ENCODE data around the gene FCAMR. TPM values are rescaled to one million over a fixed set of nuclear protein-coding genes. Genes with fewer than 3 reads are reported as not detected.

FCAMR gene
- total RNA-seq, 4 donors from 2014 or later = 0.39 TPM; not detected in 3

DNA sequence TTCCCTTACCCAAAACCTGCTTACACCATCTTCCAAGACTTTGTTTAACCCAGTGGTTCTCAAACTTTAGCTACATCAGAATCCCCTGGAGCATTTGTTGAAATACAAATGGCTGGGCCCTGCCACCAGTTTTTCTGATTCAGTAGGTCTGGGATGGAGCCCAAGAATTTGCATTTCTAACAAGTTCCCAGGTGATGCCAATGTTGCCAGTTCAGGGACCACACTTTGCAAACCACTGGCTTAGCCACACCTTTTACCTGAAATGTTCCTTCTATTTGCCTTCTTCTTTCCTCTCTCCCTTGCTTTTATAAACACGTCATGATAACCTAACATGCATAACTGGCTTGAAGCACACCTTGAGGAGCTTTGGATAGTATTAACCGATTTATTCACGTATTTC lies 16.1 kb upstream of the FCAMR start:
- ATAC-seq = no peak
- TF ChIP-seq POLR2AphosphoS5 (IDR thresholded peaks at IDR 0.05) (no peak), EP300 (IDR thresholded peaks at IDR 0.05) (no peak), POLR2A (IDR thresholded peaks at IDR 0.05) (no peak)
- TF ChIP-seq, protein P1, sequence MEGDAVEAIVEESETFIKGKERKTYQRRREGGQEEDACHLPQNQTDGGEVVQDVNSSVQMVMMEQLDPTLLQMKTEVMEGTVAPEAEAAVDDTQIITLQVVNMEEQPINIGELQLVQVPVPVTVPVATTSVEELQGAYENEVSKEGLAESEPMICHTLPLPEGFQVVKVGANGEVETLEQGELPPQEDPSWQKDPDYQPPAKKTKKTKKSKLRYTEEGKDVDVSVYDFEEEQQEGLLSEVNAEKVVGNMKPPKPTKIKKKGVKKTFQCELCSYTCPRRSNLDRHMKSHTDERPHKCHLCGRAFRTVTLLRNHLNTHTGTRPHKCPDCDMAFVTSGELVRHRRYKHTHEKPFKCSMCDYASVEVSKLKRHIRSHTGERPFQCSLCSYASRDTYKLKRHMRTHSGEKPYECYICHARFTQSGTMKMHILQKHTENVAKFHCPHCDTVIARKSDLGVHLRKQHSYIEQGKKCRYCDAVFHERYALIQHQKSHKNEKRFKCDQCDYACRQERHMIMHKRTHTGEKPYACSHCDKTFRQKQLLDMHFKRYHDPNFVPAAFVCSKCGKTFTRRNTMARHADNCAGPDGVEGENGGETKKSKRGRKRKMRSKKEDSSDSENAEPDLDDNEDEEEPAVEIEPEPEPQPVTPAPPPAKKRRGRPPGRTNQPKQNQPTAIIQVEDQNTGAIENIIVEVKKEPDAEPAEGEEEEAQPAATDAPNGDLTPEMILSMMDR (IDR thresholded peaks at IDR 0.05) = no peak
- H3K4me3 ChIP-seq = no peak overlapping the region
- H3K36me3 ChIP-seq = no peaks in the 10 kb centered on the region
- no peak overlapping the region for H3K27ac ChIP-seq
- H3K4me1 ChIP-seq = no peaks in the 10 kb centered on the region
- no peaks in the 10 kb centered on the region for H3K9me3 ChIP-seq
- 72 to 93% methylated on average over 3 of the region's 3 CpGs for WGBS, 2 donors (ENCODE audit: low coverage in 1 of 2)
- no peaks in the 10 kb centered on the region for H3K27me3 ChIP-seq

DNA sequence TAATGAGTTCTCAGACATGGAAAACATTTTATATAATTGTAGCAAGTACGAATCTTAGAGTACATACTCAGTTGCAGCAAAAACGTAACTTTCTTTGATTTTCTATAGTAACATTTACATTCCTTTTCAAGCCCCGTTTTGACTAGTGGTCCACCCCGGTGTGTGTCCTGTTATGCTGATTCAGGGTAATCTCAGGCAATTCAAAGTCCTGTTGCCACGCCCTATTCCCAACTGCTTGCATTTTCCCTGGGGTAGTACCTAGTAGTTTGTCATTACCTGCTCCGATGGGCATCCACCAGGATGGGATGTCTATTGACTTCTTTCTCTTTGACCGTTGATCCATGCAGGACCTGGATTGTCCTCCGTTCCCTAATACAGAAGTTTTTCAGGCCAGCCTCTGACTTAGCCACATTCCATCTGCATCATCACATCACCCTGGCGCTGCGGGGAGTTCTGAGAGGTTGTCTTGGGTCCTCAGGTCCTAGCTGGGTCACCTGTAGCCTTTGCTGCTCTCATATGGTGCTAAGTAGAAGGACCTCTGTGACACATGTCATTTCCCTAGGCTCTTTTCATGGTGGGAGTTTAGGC lies 15.0 kb upstream of the FCAMR start:
- Histone ChIP-seq H3K4me1 (no peaks in the 10 kb centered on the region), H3K36me3 (no peaks in the 10 kb centered on the region), H3K27me3 (peaks cover 3% of the 10 kb centered on the region), H3K27ac (no peak overlapping the region), H3K9me3 (no peaks in the 10 kb centered on the region), H3K4me3 (no peak overlapping the region)
- TF ChIP-seq, protein P1 (IDR thresholded peaks at IDR 0.05) = no peak
- TF ChIP-seq EP300 (IDR thresholded peaks at IDR 0.05) = no peak
- no peak for TF ChIP-seq POLR2AphosphoS5 (IDR thresholded peaks at IDR 0.05)
- TF ChIP-seq POLR2A (IDR thresholded peaks at IDR 0.05) = no peak
- no peak for ATAC-seq
- WGBS, 2 donors (ENCODE audit: low coverage in 1 of 2) = 63 to 77% methylated on average over 9 to 10 of the region's 10 CpGs

GRCh38 chr1:206982216-206982615 lies 12.0 kb upstream of the FCAMR start:
- TF ChIP-seq, protein P1 (IDR thresholded peaks at IDR 0.05) = peak in 3 of 4 experiments; percentile 27 to 54 (median 37)
- TF ChIP-seq EP300 (IDR thresholded peaks at IDR 0.05) = no peak
- 34 to 50% methylated on average over 2 to 4 of the region's 4 CpGs for WGBS, 2 donors (ENCODE audit: low coverage in 1 of 2)
- Histone ChIP-seq H3K4me1 (no peaks in the 10 kb centered on the region), H3K9me3 (no peaks in the 10 kb centered on the region), H3K27me3 (peaks cover 3% of the 10 kb centered on the region), H3K27ac (no peak overlapping the region), H3K4me3 (no peak overlapping the region), H3K36me3 (no peaks in the 10 kb centered on the region)
- no peak for ATAC-seq

GRCh38 chr1:206979379-206980043 lies 9.3 kb upstream of the FCAMR start:
- no peak overlapping the region for H3K4me3 ChIP-seq
- no peak for ATAC-seq
- H3K9me3 ChIP-seq = no peaks in the 10 kb centered on the region
- 67 to 83% methylated on average over 3 of the region's 3 CpGs for WGBS, 2 donors (ENCODE audit: low coverage in 1 of 2)
- H3K27me3 ChIP-seq = peaks cover 11% of the 10 kb centered on the region
- no peaks in the 10 kb centered on the region for H3K36me3 ChIP-seq
- H3K4me1 ChIP-seq = no peaks in the 10 kb centered on the region
- TF ChIP-seq, protein P1 (IDR thresholded peaks at IDR 0.05) = peak in 1 of 4 experiments; percentile 13
- no peak for TF ChIP-seq EP300 (IDR thresholded peaks at IDR 0.05)
- no peak overlapping the region for H3K27ac ChIP-seq

GRCh38 chr1:206978259-206978658 lies 8.0 kb upstream of the FCAMR start:
- Histone ChIP-seq H3K36me3 (no peaks in the 10 kb centered on the region), H3K27ac (no peak overlapping the region), H3K4me3 (no peak overlapping the region), H3K4me1 (no peaks in the 10 kb centered on the region), H3K27me3 (peaks cover 11% of the 10 kb centered on the region), H3K9me3 (no peaks in the 10 kb centered on the region)
- ATAC-seq = no peak
- 81 to 91% methylated on average over 7 of the region's 7 CpGs for WGBS, 2 donors (ENCODE audit: low coverage in 1 of 2)
- TF ChIP-seq POLR2AphosphoS5 (IDR thresholded peaks at IDR 0.05) (no peak), EP300 (IDR thresholded peaks at IDR 0.05) (no peak), POLR2A (IDR thresholded peaks at IDR 0.05) (no peak)
- TF ChIP-seq, protein P1 (IDR thresholded peaks at IDR 0.05) = no peak
